SK-N-MC (cell line): Measurements from ENCODE around the gene SLC41A3.

ENCODE experiments used
- EZH2 ChIP-seq: fragments of 200-600 bp; sonication (generic); IDR thresholded peaks from one replicate; pipeline ENCODE4 v1.6.1; 2017; ENCODE audit warnings: antibody characterized with exemption
- FOXP2 ChIP-seq: optimal IDR thresholded peaks from 2 replicates; pipeline ENCODE3; 2011; ENCODE audit warnings: mild to moderate bottlenecking, moderate library complexity; ENCODE audit not compliant: insufficient read depth; ENCODE audit errors: extremely low read length, control extremely low read depth
- POLR2AphosphoS5 ChIP-seq: IDR thresholded peaks from 2 replicates; pipeline ENCODE4 v1.6.1; 2012; ENCODE audit warnings: mild to moderate bottlenecking, low read depth, low read length, borderline replicate concordance

DNA sequence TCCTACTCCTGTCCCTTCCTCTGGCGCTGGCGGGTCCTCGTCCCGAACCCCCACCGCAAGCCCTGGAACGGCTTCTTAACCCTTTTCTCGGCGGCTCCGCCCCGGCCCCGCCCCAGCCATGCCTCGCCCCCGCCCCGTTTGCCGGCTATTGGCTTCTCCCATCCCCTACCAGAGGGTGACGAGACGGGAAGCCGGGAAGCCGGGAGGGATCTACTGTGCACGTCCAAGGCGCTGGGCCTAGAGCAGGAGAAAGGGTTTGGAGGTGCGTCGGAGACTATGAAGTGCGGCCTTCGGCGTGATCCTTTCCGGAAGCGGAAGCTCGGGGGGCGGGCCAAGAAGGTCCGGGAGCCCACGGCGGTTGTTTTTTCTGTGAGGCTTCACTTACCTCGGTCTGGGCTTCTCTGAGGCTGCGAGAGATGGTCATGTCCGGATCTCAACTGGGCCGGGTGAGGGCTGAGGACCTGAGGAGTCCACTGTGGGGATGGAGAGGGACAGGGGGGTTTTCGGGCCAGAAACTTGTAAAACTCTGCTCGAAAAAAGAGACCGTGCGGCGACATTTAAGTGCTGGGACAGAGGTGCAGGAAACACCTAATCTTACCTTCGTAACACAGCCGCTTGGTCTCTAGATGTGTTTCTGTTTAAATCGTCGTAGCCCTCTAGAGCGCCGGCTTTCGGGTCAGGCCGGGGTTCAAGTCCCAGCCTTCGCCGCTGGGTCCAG is 93.5 kb downstream of the SLC41A3 start:
- TF ChIP-seq EZH2 (no peak), POLR2AphosphoS5 (no peak), FOXP2 (no peak)
